Skeletal muscle satellite cell (primary cell): ENCODE data around the gene IPO13.

ENCODE experiments used
- H3K27me3 ChIP-seq: 2 replicates; pipeline ENCODE4 v1.7.0; 2013; ENCODE audit warnings: low read length; ENCODE audit not compliant: control insufficient read depth, insufficient read depth
- H3K36me3 ChIP-seq: 2 replicates; pipeline ENCODE4 v1.7.0; 2013; ENCODE audit warnings: mild to moderate bottlenecking, control low read depth, low read length; ENCODE audit not compliant: insufficient read depth
- H3K4me1 ChIP-seq: 2 replicates; pipeline ENCODE4 v1.7.0; 2013; ENCODE audit warnings: low read length; ENCODE audit not compliant: control insufficient read depth, insufficient read depth
- H3K4me2 ChIP-seq: 2 replicates; pipeline ENCODE4 v1.7.0; 2013; ENCODE audit warnings: mild to moderate bottlenecking, low read length
- H3K4me3 ChIP-seq: 2 replicates; pipeline ENCODE4 v1.7.0; 2013; ENCODE audit warnings: low read length
- H3K9ac ChIP-seq: 2 replicates; pipeline ENCODE4 v1.7.0; 2013; ENCODE audit warnings: mild to moderate bottlenecking, low read depth, low read length, moderate library complexity
- H3K9me3 ChIP-seq: replicated peaks from 2 replicates; pipeline ENCODE4 v1.7.0; 2013; ENCODE audit warnings: mild to moderate bottlenecking, control low read depth, low read length

The IPO13 gene

DNA sequence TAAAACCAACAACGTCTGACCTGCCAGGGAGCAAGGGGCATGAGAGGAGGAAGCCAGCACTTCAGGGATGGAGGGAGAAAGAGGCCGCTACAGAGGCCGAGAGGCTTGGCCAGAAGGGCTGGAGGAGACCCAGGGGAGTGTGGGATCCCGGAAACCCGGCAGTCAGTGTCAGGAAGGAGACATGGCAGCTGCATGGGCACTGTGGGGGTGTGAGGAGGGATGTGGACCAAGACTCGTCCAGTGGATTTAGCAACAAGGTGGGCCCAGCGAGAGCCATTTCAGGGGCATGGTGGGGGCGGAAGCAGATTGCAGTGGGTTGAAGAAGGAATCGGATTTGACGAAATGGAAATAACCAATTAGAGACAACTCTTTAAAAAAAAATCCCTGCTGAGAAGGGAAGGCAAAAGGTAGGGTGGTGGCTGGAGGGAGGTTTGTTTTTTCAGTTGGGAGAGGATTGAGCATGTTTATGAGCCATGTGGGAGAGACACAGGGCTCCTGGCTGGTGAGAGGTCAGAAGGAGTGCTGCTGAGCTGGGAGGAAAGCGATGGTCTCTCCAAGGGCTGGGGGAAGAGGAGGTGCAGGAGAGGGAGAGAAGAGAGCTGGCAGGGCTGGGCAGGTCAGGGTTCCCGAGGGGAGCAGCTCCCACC is 36.6 kb downstream of the IPO13 start:
- H3K9ac ChIP-seq: no peak overlapping the region
- peak overlapping the region; percentile 34 for H3K4me2 ChIP-seq
- no peaks in the 10 kb centered on the region for H3K9me3 ChIP-seq
- no peaks in the 10 kb centered on the region for H3K27me3 ChIP-seq
- H3K4me1 ChIP-seq: peaks cover 33% of the 10 kb centered on the region
- peaks cover 32% of the 10 kb centered on the region for H3K36me3 ChIP-seq
- no peak overlapping the region for H3K4me3 ChIP-seq

DNA sequence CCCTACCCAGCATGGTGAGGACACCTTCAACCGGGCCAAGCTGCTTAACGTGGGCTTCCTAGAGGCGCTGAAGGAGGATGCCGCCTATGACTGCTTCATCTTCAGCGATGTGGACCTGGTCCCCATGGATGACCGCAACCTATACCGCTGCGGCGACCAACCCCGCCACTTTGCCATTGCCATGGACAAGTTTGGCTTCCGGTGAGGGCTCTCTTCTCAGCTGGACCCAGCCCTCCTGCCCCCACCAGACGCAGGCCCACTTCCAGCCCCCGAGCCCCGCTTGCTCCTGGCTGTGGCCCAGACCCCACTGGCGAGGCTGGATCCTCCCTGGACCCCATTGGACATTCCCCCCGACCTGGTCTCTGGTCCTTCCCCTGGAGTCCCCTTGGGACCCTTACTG is 38.1 kb downstream of the IPO13 start:
- H3K27me3 ChIP-seq: no peaks in the 10 kb centered on the region
- H3K9me3 ChIP-seq: no peaks in the 10 kb centered on the region
- no peak overlapping the region for H3K4me3 ChIP-seq

DNA sequence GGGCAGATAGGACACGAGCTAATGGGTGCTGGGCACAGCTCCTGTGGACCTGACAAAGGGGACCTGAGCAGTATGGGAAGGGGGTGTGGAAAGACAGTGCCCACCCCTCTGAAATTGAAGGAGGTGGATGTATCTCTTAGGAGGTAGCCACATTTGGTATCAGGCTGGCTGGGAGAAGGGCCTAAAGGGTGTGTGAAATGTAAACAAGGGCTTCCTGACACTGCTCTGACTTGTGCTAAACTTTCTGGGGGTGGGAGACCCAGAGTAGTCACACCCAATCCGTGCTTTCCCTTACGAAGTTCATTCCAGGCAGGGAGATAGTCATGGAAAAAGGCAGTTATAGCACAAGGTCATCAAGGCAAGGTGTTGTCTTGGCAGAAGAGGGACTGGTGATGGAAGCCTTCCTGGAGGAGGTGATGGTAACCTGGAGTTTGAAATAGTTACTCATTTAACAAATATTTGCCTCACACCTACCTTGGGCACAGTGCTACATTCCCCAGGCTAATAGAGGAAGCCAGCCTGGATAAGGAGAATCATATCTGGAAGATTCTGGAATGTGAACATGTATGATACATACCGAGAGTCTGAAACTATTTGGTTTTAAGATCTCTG is 39.3 kb downstream of the IPO13 start:
- no peak overlapping the region for H3K4me3 ChIP-seq
- peaks cover 31% of the 10 kb centered on the region for H3K36me3 ChIP-seq
- no peak overlapping the region for H3K4me2 ChIP-seq
- no peaks in the 10 kb centered on the region for H3K27me3 ChIP-seq
- no peaks in the 10 kb centered on the region for H3K9me3 ChIP-seq
- H3K4me1 ChIP-seq: peaks cover 22% of the 10 kb centered on the region
- no peak overlapping the region for H3K9ac ChIP-seq

More for the DNA sequence above, 38.1 kb downstream of the IPO13 start:
- H3K9ac ChIP-seq: no peak overlapping the region
- peaks cover 28% of the 10 kb centered on the region for H3K4me1 ChIP-seq
- H3K4me2 ChIP-seq: no peak overlapping the region
- peaks cover 32% of the 10 kb centered on the region for H3K36me3 ChIP-seq

DNA sequence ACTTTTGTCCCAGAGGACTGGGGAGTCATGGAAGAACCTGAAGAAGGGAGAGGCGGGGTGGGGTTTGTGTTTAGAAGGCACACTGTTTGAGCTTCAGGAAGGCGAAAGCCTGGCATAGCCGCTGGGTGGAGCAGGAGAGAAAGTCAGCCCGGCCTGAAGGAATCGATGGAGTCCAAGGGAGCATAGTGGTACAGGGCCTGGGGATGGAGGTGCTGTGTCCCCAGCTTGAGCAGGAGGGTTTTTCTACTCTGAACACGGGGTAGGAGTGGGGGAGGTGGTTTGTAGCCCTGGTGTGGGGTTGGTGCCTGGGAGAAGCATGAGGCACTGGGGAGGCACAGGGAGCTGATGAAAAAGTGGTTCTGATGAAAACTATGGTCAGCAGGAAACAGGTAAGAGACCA is 40.0 kb downstream of the IPO13 start:
- H3K27me3 ChIP-seq: no peaks in the 10 kb centered on the region

DNA sequence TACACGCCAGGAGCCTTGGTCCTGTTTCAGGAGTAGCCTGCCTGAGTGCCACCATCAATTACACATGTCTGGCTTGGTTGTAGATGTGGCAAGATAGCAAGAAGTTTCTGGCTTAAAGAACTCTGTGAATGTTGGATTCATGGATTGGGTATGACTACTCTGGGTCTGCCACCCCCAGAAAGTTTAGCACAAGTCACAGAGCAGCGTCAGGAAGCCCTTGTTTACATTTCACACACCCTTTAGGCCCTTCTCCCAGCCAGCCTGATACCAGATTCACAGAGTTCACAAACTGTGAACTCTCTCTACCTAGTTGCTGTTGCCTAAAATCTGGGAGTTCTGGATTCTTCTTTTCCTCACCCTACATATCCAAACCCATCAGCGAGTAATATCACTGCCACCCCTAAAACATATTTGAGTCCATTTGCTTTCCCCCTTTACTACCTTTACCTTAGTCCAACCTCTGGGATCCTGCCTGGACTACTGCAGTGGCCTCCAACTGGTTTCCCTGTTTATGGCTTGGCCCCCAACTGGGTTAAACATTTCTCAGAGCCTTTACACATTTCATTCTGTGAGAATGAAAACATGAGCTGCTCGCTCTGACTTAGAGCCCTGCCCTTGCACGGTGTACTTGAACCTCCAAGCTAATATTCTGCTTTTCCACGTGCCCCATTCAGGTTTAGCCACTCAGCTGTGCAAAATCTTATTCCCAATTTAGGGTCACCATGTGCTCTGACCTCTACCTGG is 40.6 kb downstream of the IPO13 start:
- Histone ChIP-seq H3K4me1 (peaks cover 24% of the 10 kb centered on the region), H3K9ac (no peak overlapping the region), H3K27me3 (no peaks in the 10 kb centered on the region), H3K4me2 (no peak overlapping the region), H3K36me3 (peaks cover 26% of the 10 kb centered on the region), H3K9me3 (no peaks in the 10 kb centered on the region), H3K4me3 (no peak overlapping the region)

More for the DNA sequence above, 40.0 kb downstream of the IPO13 start:
- no peak overlapping the region for H3K4me3 ChIP-seq
- peaks cover 27% of the 10 kb centered on the region for H3K36me3 ChIP-seq
- H3K4me2 ChIP-seq: no peak overlapping the region
- H3K9me3 ChIP-seq: no peaks in the 10 kb centered on the region
- no peak overlapping the region for H3K9ac ChIP-seq
- peaks cover 21% of the 10 kb centered on the region for H3K4me1 ChIP-seq

DNA sequence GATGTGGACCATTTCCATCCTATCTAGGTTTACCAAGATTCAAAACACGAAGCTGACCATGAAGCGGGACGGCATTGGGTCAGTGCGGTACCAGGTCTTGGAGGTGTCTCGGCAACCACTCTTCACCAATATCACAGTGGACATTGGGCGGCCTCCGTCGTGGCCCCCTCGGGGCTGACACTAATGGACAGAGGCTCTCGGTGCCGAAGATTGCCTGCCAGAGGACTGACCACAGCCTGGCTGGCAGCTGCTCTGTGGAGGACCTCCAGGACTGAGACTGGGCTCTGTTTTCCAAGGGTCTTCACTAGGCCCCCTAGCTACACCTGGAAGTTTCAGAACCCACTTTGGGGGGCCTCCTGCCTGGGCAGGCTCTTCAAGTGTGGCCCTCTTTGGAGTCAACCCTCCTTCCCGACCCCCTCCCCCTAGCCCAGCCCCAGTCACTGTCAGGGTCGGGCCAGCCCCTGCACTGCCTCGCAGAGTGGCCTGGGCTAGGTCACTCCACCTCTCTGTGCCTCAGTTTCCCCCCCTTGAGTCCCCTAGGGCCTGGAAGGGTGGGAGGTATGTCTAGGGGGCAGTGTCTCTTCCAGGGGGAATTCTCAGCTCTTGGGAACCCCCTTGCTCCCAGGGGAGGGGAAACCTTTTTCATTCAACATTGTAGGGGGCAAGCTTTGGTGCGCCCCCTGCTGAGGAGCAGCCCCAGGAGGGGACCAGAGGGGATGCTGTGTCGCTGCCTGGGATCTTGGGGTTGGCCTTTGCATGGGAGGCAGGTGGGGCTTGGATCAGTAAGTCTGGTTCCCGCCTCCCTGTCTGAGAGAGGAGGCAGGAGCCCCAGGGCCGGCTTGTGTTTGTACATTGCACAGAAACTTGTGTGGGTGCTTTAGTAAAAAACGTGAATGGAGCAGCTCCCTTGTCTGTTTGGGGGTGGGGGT is 43.8 kb downstream of the IPO13 start:
- Histone ChIP-seq H3K27me3 (no peaks in the 10 kb centered on the region), H3K4me1 (peaks cover 12% of the 10 kb centered on the region), H3K36me3 (peaks cover 11% of the 10 kb centered on the region), H3K9me3 (no peaks in the 10 kb centered on the region), H3K4me2 (peak overlapping the region; percentile 98), H3K9ac (peak overlapping the region; percentile 80), H3K4me3 (peak overlapping the region; percentile 81)

DNA sequence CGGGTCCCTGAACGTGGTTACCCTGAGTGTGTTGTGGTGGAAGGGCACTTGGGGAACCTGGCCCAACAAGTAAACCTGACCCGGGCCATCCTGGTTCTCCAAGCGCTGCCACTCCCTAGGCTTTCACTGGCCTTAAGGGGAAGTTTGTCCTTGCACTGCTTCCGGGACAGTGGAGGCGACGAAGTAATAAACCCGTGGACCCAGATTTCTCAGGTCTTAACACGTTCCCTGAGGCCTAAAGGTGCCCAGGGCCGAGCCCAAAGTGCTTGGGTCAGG is 44.4 kb downstream of the IPO13 start:
- H3K4me2 ChIP-seq: peak overlapping the region; percentile 98
- H3K36me3 ChIP-seq: peaks cover 5% of the 10 kb centered on the region
- peak overlapping the region; percentile 81 for H3K4me3 ChIP-seq
- no peaks in the 10 kb centered on the region for H3K27me3 ChIP-seq
- H3K9me3 ChIP-seq: no peaks in the 10 kb centered on the region
- peaks cover 12% of the 10 kb centered on the region for H3K4me1 ChIP-seq
- H3K9ac ChIP-seq: peak overlapping the region; percentile 80

DNA sequence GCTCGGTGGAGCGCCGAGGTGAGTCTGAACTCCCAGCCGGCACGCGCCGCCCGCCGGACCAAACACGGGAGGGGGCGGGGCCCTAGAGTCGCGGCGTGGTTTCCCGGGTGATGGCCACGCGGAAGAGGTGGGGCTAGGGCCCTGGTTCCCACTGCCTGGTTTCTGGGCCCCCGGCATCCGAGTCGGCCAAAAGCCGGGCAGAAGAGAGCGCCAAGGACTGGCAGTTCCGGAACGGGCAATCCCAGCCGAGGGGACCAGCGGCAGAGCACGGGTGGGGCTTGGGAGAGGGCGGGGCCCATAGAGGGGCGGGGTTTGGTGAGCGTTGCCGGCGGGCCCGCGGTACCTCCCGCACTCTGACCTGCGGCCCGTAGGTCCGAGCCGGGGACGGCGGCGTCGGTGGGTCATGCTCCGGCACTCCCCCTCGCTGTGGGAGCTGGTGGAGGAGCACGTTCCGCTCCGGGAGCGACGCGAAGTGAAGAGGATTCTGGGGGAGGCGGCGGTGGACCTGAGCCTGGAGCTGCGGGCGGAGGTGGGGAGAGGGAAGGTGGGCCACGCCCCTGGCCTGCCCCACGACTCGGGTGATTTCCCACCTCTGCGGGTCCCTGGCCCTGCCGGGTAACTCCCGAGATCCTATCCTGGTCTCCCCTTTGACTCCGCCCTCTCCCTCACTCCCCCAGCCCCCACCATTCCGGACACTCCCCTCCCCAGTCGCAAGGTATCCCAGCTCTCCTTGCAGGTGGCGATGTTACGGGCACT is 44.9 kb downstream of the IPO13 start, which contains the start of gene CCDC24:
Gene CCDC24 (plus strand): TSS at position 124 of the 756 bp plus-strand sequence. CDS start 280 bp downstream, at position 404.
- Histone ChIP-seq H3K9ac (peak within 1 kb of the TSS; percentile 80), H3K36me3 (peaks cover under 1% of the 10 kb centered on the region), H3K9me3 (no peaks in the 10 kb centered on the region), H3K4me1 (peaks cover 12% of the 10 kb centered on the region), H3K4me3 (peak within 1 kb of the TSS; percentile 81), H3K27me3 (no peaks in the 10 kb centered on the region), H3K4me2 (peak within 1 kb of the TSS; percentile 98)

DNA sequence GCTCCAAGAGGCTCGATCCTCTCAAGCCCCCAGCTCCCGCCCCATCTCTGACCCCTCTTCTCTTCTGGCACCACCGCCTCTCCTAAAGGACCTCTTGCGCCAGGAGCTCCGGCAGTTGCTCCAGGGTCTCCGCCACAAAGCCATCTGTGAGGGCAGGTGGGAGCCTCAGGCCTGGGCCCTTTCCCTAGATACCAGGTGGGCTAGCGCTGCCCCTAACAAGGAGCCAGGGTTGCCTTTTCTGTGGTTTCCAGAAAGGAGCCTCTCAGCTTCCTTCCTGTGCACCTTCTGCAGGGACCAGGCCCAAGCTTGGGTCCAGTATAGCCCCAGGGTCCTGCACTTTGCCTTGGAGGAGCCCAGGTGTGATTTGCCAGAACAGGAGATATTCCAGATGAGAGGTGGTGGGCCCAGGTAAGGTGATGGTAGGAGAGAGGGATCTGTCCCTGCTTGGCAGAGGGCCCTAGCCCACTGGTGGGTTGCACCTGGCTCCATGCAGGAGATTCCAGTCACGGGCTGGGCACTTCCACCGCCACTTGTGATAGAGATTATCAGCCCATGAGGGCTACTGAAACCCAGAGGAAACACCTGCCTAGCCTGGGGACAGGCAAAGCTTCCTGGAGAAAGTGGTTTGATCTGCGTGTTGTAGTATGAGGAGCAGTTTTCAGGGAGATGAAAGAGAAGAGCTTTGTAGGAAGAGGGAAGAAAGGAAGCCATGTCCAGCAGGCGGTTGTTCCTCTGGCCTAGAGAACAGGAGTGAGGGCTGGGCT is 45.7 kb downstream of the IPO13 start:
- H3K4me1 ChIP-seq: peaks cover 12% of the 10 kb centered on the region

DNA sequence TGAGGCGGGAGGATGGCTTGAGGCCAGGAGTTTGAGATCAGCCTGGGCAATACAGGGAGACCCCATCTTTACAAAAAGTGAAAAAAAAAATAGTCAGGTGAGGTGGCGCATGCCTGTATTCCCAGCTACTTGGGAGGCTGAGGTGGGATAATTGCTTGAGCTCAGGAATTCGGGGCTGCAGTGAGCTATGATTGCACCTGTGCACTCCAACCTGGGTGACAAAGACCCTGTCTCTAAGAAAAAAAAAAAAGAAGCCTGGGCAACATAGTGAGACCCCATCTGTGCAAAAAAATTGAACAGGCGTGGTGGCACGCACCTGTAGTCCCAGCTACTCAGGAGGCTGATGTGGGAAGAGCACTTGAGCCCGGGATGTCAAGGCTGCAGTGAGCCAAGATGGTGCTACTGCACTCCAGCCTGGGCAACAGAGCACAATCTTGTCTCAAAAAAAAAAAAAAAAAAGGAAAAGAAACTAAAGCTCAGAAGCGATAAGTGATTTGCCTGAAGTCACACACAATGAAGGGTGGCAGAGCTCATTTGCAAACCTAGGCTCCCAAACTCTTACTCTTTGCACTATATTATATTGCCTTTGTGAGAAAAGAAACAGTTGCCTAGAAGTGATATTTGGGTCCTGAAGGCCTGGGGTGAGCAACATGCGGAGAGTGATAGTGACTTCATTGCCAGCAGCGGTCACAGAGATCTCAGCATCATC is 46.6 kb downstream of the IPO13 start:
- Histone ChIP-seq H3K36me3 (no peaks in the 10 kb centered on the region), H3K4me2 (no peak overlapping the region), H3K4me1 (peaks cover 12% of the 10 kb centered on the region), H3K27me3 (no peaks in the 10 kb centered on the region), H3K4me3 (no peak overlapping the region), H3K9me3 (no peaks in the 10 kb centered on the region), H3K9ac (no peak overlapping the region)

More for the DNA sequence above, 45.7 kb downstream of the IPO13 start:
- no peaks in the 10 kb centered on the region for H3K36me3 ChIP-seq
- H3K4me2 ChIP-seq: peak overlapping the region; percentile 98
- no peaks in the 10 kb centered on the region for H3K9me3 ChIP-seq
- H3K9ac ChIP-seq: peak overlapping the region; percentile 80
- H3K27me3 ChIP-seq: no peaks in the 10 kb centered on the region
- H3K4me3 ChIP-seq: peak overlapping the region; percentile 81
